PC-3 (cell line): ENCODE measurements around the gene CCND3. TPM values are rescaled to one million over a fixed set of nuclear protein-coding genes. Genes with fewer than 3 reads are reported as not detected.

ENCODE experiments used
- ATAC-seq: fragments of 200-7000 bp; cut with Tn5 transposase; 2 replicates; pipeline ENCODE4 v1.9.1; 2020; ENCODE audit warnings: mild to moderate bottlenecking, moderate library complexity
- BruUV-seq: library from RNA; stranded (reverse); fragments of 400-500 nt; replicated peaks from 2 replicates; lab custom pipeline; 2021; lab: Mats Ljungman, UMichigan
- CTCF ChIA-PET: fragments of 300-600 bp; sonication (Branson Sonifier 250); formaldehyde crosslinking; loops from one replicate; lab custom pipeline; 2022; ENCODE audit warnings: antibody characterized with exemption; lab: Charles Lee
- POLR2A ChIA-PET: fragments of 300-600 bp; sonication (Branson Sonifier 250); formaldehyde crosslinking; loops from one replicate; lab custom pipeline; 2022; ENCODE audit warnings: antibody characterized with exemption; ENCODE audit not compliant: unreplicated experiment; lab: Charles Lee
- DNase-seq: peaks from one replicate; pipeline ENCODE4 v3.0.0-alpha.2; 2015
- H2AFZ ChIP-seq: fragments of 300-600 bp; sonication (generic); 2 replicates; pipeline ENCODE4 v1.6.0; 2016; ENCODE audit warnings: antibody characterized with exemption, low read length
- H3F3A ChIP-seq: fragments of 300-600 bp; sonication (generic); one replicate; pipeline ENCODE4 v1.6.0; 2017; ENCODE audit warnings: antibody characterized with exemption, low read length, control low read depth, mild to moderate bottlenecking; ENCODE audit not compliant: unreplicated experiment
- H3K27ac ChIP-seq: fragments of 300-600 bp; sonication (generic); 2 replicates; pipeline ENCODE4 v1.5.1; 2016; ENCODE audit warnings: mild to moderate bottlenecking, low read length
- H3K27me3 ChIP-seq: fragments of 300-600 bp; sonication (generic); 2 replicates; pipeline ENCODE4 v1.6.1; 2016; ENCODE audit warnings: low read length, mixed read lengths
- H3K36me3 ChIP-seq: fragments of 300-600 bp; sonication (generic); 2 replicates; pipeline ENCODE4 v1.6.1; 2016; ENCODE audit warnings: low read depth, mixed run types, low read length, mixed read lengths
- H3K4me1 ChIP-seq: fragments of 300-600 bp; sonication (generic); 2 replicates; pipeline ENCODE4 v1.5.1; 2016; ENCODE audit warnings: low read length; ENCODE audit not compliant: insufficient read depth
- H3K4me2 ChIP-seq: fragments of 300-600 bp; sonication (generic); 2 replicates; pipeline ENCODE4 v1.6.0; 2016; ENCODE audit warnings: low read length
- H3K4me3 ChIP-seq: fragments of 300-600 bp; sonication (generic); 2 replicates; pipeline ENCODE4 v1.5.1; 2016; ENCODE audit warnings: mild to moderate bottlenecking, low read length, mixed read lengths
- H3K79me2 ChIP-seq: fragments of 300-600 bp; sonication (generic); 2 replicates; pipeline ENCODE4 v1.6.1; 2017; ENCODE audit warnings: low read length, mixed read lengths
- H3K9ac ChIP-seq: fragments of 300-600 bp; sonication (generic); 2 replicates; pipeline ENCODE4 v1.6.0; 2016; ENCODE audit warnings: mild to moderate bottlenecking, low read length
- H3K9me2 ChIP-seq: fragments of 300-600 bp; sonication (generic); replicated peaks from 2 replicates; pipeline ENCODE4 v1.6.1; 2016; ENCODE audit warnings: mixed run types, low read length, mixed read lengths
- H3K9me3 ChIP-seq: fragments of 300-600 bp; sonication (generic); 2 replicates; pipeline ENCODE4 v1.6.1; 2016; ENCODE audit warnings: low read length, mixed read lengths
- H4K20me1 ChIP-seq: fragments of 300-600 bp; sonication (generic); 2 replicates; pipeline ENCODE4 v1.6.1; 2016; ENCODE audit warnings: low read length, mixed read lengths
- CTCF ChIP-seq: fragments of 300-600 bp; sonication (generic); conservative IDR thresholded peaks from 2 replicates; pipeline ENCODE4 v1.5.1; 2017; ENCODE audit warnings: antibody characterized with exemption, low read depth, mild to moderate bottlenecking, low read length
- EZH2 ChIP-seq: fragments of 300-600 bp; sonication (generic); IDR thresholded peaks from one replicate; pipeline ENCODE4 v1.6.1; 2017; ENCODE audit warnings: antibody characterized with exemption, mild to moderate bottlenecking, low read length; ENCODE audit not compliant: unreplicated experiment
- EZH2phosphoT487 ChIP-seq: fragments of 300-600 bp; sonication (generic); IDR thresholded peaks from 2 replicates; pipeline ENCODE4 v1.6.1; 2018; ENCODE audit warnings: mild to moderate bottlenecking, antibody characterized with exemption, low read length, borderline replicate concordance
- intact Hi-C: fragments of 100-400 bp; cut with micrococcal nuclease; formaldehyde crosslinking; loops from 2 replicates; pipeline ENCODE4 v1.9.0; 2023
- total RNA-seq: library from RNA; depleted of rRNA; stranded (reverse); fragments of >200 nt; gene quantifications from 2 replicates; pipeline ENCODE4 v1.2.3, GENCODE V29; 2014

CCND3 gene
- total RNA-seq, 1 experiment from 2014 or later = 44.7 TPM

GRCh38 chr6:41967312-41968287 is 26.0 kb upstream of the CCND3 start:
- Histone ChIP-seq H3K4me1 (peaks cover 14% of the 10 kb centered on the region), H3K4me2 (peak overlapping the region; percentile 14), H3K79me2 (no peaks in the 10 kb centered on the region), H4K20me1 (no peaks in the 10 kb centered on the region), H3F3A (no peaks in the 10 kb centered on the region), H3K27ac (peak overlapping the region; percentile 27; the same call in 1 of the 2 replicates), H3K9me3 (no peaks in the 10 kb centered on the region), H3K9ac (no peak overlapping the region), H2AFZ (peak overlapping the region; percentile 33), H3K4me3 (no peak overlapping the region), H3K9me2 (no peaks in the 10 kb centered on the region), H3K27me3 (no peaks in the 10 kb centered on the region), H3K36me3 (no peaks in the 10 kb centered on the region)
- TF ChIP-seq EZH2phosphoT487 (no peak), EZH2 (no peak), CTCF (no peak)
- intact Hi-C loops = no loop called here
- POLR2A ChIA-PET = no interaction called here
- ATAC-seq = no peak; the same call in 1 of the 2 replicates
- BruUV-seq = no TSS peak
- peak; percentile 60 for DNase-seq
- CTCF ChIA-PET = no interaction called here

GRCh38 chr6:41966961-41967311 is 25.3 kb upstream of the CCND3 start:
- Histone ChIP-seq H3K79me2 (no peaks in the 10 kb centered on the region), H3K4me3 (no peak overlapping the region), H3K9ac (no peak overlapping the region), H3K4me1 (peaks cover 14% of the 10 kb centered on the region), H3K9me3 (no peaks in the 10 kb centered on the region), H3K4me2 (peak overlapping the region; percentile 14; the same call in 1 of the 2 replicates), H2AFZ (peak overlapping the region; percentile 33), H3K36me3 (no peaks in the 10 kb centered on the region), H3F3A (no peaks in the 10 kb centered on the region), H3K27ac (peak overlapping the region; percentile 27; the same call in 1 of the 2 replicates), H3K27me3 (no peaks in the 10 kb centered on the region), H4K20me1 (no peaks in the 10 kb centered on the region), H3K9me2 (no peaks in the 10 kb centered on the region)
- intact Hi-C loops = no loop called here
- CTCF ChIA-PET = no interaction called here
- peak; percentile 71 for DNase-seq
- TF ChIP-seq EZH2 (no peak), CTCF (no peak), EZH2phosphoT487 (no peak)
- ATAC-seq = peak; percentile 43
- no TSS peak for BruUV-seq
- POLR2A ChIA-PET = no interaction called here
